K562 (cell line): Measurements from ENCODE around the gene GAMT. TPM values are rescaled to one million over a fixed set of nuclear protein-coding genes. Genes with fewer than 3 reads are reported as not detected.

Source experiments
- BRCA1 ChIP-seq, 2 experiments: fragments of 450-650 bp in 1 of 2; sonication (generic) in 1 of 2; formaldehyde crosslinking in 1 of 2; IDR thresholded peaks; 2 replicates each; pipeline versions ENCODE4 v1.5.0 to v1.6.1; 2017 to 2020; ENCODE audit warnings: mild to moderate bottlenecking in 1 of 2, missing genetic modification reagents in 1 of 2
- EZH2 ChIP-seq: IDR thresholded peaks from 2 replicates; pipeline ENCODE4 v1.6.1; 2012; ENCODE audit warnings: low read depth, mild to moderate bottlenecking, inconsistent platforms, low read length, borderline replicate concordance
- FOSL1 ChIP-seq: fragments of 200-800 bp; sonication (Bioruptor generic); conservative IDR thresholded peaks from 2 replicates; pipeline ENCODE4 v1.6.1; 2016; ENCODE audit warnings: missing genetic modification characterization, missing compliant biosample characterization
- GTF2F1 ChIP-seq: IDR thresholded peaks from 2 replicates; pipeline ENCODE4 v1.6.1; 2011; ENCODE audit warnings: low read depth, low read length, improper control_type of control experiment
- PHF21A ChIP-seq: fragments of 450-650 bp; IDR thresholded peaks from 2 replicates; pipeline ENCODE4 v1.6.1; 2017; ENCODE audit warnings: low read depth, borderline replicate concordance
- POLR2AphosphoS2 ChIP-seq: IDR thresholded peaks from 2 replicates; pipeline ENCODE4 v1.6.1; 2012; ENCODE audit warnings: low read length, improper control_type of control experiment
- RERE ChIP-seq: sonication (generic); formaldehyde crosslinking; IDR thresholded peaks from 2 replicates; pipeline ENCODE4 v1.8.0; 2023; ENCODE audit warnings: missing genetic modification reagents, mild to moderate bottlenecking, borderline replicate concordance
- THRAP3 ChIP-seq: fragments of 450-650 bp; IDR thresholded peaks from 2 replicates; pipeline ENCODE4 v1.6.1; 2016; ENCODE audit warnings: mild to moderate bottlenecking, inconsistent platforms, borderline replicate concordance
- USF2 ChIP-seq: sonication (generic); formaldehyde crosslinking; IDR thresholded peaks from 2 replicates; pipeline ENCODE4 v1.5.0; 2020; ENCODE audit warnings: missing genetic modification reagents
- ZBTB40 ChIP-seq, 2 experiments: fragments of 450-650 bp in 1 of 2; sonication (generic) in 1 of 2; formaldehyde crosslinking in 1 of 2; IDR thresholded peaks; 2 replicates each; pipeline versions ENCODE4 v1.7.1 to v1.9.0; 2016 to 2022; ENCODE audit warnings: inconsistent platforms in 1 of 2, mild to moderate bottlenecking in 1 of 2, missing genetic modification reagents in 1 of 2
- polyA plus RNA-seq, 8 experiments: library from polyadenylated mRNA; depleted of rRNA in 4 of 8; stranded (reverse) in 5 of 8; unstranded in 3 of 8; fragments of >200 nt; fragmentation: Nextera tagmentation in 2 of 8; fragmentation: Illumina TruSeq in 1 of 8; extraction: Ambion mirVana in 2 of 8; extraction: Trizol in 1 of 8; gene quantifications; 2 replicates each; pipeline versions ENCODE4 v1.2.1 to v1.2.3, GENCODE V29; 2011 to 2014; ENCODE audit warnings: inconsistent platforms in 1 of 8, missing spikeins in 1 of 8
- total RNA-seq, 7 experiments: library from RNA; depleted of rRNA in 6 of 7; stranded (reverse); fragments of >200 nt in 6 of 7; fragmentation: Illumina TruSeq in 2 of 7; extraction: Trizol in 2 of 7; gene quantifications; 2 replicates each; pipeline versions ENCODE4 v1.2.1 to v1.2.3, GENCODE V29; 2011 to 2021; ENCODE audit warnings: low replicate concordance in 1 of 7

Gene GAMT
- total and polyA plus RNA-seq, 9 of the 15 experiments (the other 6 are each of a cell fraction or from before 2014, with no cell fraction given) = 1.3 to 35.3 (median 27.2) TPM

DNA sequence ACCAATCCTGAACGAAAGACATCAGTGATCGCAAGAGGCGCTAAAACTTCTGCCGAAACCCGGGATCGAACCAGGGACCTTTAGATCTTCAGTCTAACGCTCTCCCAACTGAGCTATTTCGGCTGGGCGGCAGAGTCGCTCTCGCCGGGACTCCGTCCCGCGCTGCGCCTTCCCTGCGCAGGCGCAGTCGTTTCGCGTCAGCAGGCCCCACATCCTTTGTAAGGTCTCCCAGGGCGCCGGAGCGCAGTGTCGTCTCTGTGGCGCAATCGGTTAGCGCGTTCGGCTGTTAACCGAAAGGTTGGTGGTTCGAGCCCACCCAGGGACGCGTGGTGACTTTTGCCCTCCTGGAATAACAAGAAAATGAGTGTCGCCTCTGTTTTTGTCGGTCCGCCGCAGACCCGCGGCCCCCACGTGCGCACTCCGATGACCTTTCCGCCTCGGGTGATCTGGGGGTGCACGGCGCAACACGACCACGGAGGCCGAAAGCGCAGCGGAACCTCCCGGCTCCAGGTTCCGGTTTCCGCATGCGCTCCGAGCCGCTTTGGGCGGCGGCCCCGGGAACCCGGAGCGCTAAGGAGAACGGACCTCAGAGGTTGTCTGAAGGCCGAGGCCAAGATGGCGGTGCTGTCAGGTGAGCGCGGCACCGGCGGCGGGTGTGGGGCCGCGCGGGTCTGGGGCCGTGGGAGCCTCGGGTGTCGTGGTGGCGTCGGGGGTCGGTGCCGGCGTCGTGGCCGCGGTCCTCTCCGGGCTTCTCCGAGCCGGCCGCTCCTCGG, 17.8 kb downstream of the GAMT start, which contains the start of gene NDUFS7 (continued):
- TF ChIP-seq RERE (CRISPR knock-in tag) (0 out of 2 replicates have a peak, but pooled peaks have one; percentile 96), GTF2F1 (peak; percentile 84; the same call in 1 of the 2 replicates), BRCA1 (IDR thresholded peaks at IDR 0.05) (no peak), BRCA1 (CRISPR knock-in tag; IDR thresholded peaks at IDR 0.05) (0 out of 2 replicates have a peak, but pooled peaks have one; percentile 19), THRAP3 (peak; percentile 69; the same call in 1 of the 2 replicates), USF2 (CRISPR knock-in tag) (peak; percentile 62), PHF21A (peak; percentile 94), EZH2 (no peak), ZBTB40 (IDR thresholded peaks at IDR 0.05) (peak; percentile 97), ZBTB40 (CRISPR knock-in tag; IDR thresholded peaks at IDR 0.05) (no peak), FOSL1 (tag) (peak; percentile 56), POLR2AphosphoS2 (0 out of 2 replicates have a peak, but pooled peaks have one; percentile 55)
